ENCODE results near the gene TMEM74B. TPM values are rescaled to one million over a fixed set of nuclear protein-coding genes. Genes with fewer than 3 reads are reported as not detected.

The TMEM74B gene
- total RNA-seq, 1 donor from 2014 or later = 0.26 TPM

DNA sequence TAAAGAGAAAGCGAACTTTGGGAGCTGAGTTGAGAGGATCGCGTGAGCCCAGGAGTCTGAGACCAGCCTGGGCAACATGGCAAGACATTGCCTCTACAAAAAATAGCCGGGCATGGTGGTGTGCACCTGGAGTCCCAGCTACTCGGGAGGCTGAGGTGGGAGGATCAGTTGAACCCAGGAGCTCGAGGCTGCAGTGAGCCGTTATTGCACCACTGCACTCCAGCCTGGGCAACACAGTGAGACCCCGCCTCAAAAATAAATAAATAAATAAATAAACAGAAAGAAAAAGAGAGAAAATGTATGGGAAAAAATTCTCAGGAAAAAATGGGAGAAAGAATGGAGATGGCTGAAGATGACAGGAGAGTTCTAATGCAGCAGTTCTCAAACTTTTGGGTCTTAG is 21.0 kb upstream of the TMEM74B start:
- DNase-seq (ENCODE audit: low read depth in 2 of 2) = no peak

DNA sequence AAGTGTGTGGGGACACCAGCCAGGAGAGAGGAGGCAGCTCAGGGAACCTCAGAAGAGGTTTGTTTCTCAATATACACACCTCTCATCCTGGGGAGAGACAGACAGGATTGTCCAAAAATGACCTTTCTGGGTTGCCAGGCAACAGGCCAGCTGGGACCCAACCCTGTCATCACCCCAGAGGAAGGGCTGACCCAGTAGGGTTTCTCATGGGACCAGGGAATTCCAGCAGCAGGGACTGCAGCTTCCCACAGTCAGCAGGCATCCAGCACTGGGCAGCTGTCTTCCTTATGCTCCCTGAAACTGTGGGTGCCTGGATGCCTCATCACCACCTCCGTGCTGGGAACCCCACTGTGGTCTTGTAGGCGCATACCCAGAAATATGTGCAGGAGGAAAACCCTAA is 19.8 kb upstream of the TMEM74B start:
- DNase-seq (ENCODE audit: low read depth in 2 of 2) = no peak

DNA sequence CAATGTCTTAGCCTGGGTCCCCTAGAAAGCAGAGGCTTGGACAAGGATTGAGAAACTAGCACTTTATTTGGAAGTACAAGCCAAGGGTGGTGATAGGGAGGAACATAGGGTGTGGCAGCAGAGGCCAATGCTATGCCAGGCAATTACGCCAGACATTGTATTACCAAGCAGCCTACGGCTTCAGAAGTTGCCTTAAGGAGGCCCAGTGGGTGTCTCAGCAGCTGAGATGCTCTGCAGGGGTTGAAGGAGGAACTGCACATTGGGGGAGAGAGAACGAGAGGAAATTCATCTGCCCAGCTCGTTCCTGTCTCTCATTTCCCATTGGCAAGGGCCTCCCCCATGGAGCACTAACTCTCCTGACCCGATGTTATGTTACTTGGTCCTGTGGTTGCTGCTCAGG is 19.3 kb upstream of the TMEM74B start:
- DNase-seq (ENCODE audit: low read depth in 2 of 2) = no peak

DNA sequence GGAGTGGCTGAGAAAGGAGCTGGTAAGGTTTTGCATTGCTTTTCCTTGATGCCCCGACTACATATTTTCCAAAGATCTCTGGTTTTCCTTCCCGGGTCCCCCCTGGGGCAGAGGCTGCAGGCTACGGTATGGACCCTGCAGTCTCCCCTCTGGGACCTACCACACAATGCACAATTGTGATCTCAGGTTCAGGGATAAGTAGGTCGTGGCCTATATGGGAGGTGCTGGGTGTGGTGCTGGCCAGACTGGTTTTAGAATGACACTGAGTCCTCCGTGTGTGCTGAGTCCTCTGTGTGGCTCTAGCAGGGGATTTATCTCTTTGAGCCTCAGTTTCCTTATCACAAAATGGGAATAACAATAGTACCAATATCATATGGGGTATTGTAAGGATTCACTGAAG is 18.8 kb upstream of the TMEM74B start:
- DNase-seq (ENCODE audit: low read depth in 2 of 2) = no peak

DNA sequence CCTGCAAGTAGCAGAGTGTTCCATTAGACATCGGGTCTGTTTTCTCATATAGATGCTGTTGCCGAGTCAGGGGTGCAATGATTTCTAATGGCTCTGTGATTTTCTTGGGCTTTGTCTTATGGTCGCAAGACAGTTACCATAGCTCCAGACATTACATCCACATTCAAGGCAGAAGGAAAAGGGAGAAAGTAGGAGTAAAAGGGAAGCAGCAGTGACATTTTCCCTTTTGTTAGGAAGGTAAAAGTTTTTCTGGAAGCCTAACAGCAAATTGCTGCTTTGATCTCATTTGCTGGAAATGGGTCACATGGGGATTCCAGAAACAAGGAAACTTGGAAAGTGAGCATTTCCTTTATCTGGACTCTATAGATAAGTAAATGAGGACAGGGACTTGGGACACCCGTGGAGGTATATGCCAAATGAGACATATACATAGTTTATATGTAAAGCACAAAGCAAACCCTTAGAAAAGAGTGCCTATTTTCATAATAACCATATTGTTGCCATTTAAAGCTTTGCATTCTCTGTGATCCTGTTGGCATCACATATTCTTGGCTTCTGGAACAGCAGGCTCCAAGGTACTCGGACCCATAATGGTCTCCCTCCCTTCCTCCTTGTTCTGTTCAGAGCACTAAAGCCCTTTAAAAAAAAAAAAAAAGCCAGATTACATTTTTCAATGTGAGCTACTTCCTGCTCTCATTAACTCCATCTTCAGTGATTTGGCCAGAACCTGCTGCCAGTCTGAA is 18.2 kb upstream of the TMEM74B start, which contains the start of gene C20orf202:
Gene C20orf202 (plus strand): TSS at position 693 of the 743 bp plus-strand sequence. CDS start 132 bp downstream, outside the sequence.
- no peak for DNase-seq (ENCODE audit: low read depth in 2 of 2)

DNA sequence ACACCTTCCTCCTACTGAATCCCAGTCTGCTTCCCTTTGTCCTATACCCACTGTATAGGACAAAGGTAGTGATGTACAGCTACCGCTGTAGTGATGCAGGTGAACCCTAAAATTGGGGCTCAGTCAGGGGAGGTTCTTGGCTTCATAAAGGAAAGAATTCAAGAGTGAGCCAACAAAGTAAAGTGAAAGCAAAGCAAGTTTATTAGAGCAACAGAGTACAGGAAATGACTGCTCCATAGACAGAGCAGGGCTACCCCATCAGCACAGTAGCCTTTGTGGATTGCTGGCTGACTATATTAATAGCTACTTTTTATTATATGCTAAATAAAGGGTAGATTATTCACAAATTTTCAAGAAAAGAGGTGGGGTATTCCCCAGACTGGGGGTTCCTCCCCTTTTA is 15.2 kb upstream of the TMEM74B start:
- DNase-seq (ENCODE audit: low read depth in 2 of 2) = peak in 1 of 2 donors; percentile 23

DNA sequence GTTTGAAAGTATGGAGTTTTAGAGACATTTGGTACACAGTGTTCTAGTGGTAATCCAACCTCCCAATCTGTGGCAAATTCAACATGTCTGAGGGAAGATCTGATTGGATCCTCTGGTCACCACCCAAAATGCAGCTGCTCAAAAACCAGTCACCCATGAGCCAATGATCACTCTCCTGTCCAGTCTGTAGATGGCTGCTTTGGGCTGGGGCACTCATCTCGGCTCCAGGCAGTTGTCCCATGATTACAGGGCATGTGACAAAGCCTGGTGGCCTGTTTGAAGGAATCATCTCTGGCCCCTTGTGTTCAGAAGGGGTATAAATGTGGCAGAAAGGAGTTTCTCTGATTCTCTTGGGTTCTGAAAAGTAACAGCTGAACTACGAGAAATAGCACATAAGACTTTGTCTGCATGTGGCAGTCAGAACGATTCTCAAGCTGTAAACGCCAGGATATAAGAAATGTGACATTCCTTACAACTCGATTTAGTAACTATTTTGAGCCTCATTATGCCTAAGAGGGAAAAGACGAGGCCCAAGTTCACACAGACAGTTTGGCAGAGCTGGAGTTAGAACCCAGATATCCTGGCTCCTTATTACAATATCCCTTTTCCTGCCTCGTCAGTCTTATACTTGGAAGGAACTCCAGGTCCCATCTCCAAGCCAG is 14.6 kb upstream of the TMEM74B start:
- DNase-seq (ENCODE audit: low read depth in 2 of 2) = no peak

DNA sequence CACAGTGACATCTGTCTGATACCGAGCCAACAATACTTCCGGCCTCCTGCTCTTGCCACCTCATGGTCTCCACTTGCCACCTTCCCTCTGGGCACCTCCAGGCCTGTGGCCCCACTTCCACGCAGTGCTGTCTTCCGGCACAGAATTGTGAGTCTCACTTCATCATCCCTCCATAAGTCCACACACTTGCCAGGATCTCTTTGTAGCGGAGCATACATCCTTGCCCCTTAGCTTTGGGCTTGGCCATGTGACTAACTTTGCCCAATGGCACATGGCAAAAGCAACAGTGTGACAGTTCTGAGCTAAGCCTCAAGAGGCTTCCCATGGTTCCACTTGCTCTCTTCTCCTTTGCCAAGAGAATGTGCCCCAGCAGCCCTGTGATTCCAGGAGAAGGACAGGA is 14.0 kb upstream of the TMEM74B start:
- no peak for DNase-seq (ENCODE audit: low read depth in 2 of 2)

DNA sequence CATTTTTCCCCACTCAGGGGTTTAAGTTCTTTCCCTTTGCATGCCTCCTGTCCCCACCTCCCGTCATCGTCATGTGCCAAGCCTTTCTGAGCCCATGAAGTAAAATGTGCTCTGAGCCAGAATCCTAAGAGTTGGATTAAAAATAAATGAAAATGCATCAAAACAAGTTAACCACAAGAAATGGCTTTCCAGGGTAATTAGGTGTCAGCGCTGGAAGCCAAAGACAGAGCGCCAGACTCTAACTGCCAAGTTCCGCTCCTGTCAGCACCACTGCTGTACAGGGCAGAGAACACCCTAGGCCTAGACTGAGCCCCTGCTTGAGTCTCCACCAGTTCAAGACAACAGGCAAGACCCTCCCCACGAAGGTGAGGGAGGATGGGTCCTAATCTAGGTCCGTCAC is 13.0 kb upstream of the TMEM74B start:
- no peak for DNase-seq (ENCODE audit: low read depth in 2 of 2)

DNA sequence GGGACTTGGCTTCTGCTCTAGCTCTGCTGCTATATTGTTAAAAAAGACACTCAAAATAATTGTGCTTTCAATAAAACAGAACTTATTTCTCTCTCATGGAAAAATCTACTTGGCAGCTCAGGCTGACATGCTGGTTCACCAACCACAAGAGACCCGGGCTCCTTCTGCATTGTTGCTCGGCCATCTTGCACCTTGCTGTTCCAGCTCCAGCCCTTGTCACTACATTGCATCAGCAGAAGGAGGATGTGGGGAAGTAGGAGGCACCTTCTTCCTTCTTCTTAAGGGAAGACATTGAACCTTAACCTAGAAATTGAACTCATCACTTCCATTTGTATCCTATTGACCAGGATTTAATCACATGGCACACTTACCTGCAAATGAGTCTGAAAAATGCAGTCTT is 11.9 kb upstream of the TMEM74B start:
- no peak for DNase-seq (ENCODE audit: low read depth in 2 of 2)

DNA sequence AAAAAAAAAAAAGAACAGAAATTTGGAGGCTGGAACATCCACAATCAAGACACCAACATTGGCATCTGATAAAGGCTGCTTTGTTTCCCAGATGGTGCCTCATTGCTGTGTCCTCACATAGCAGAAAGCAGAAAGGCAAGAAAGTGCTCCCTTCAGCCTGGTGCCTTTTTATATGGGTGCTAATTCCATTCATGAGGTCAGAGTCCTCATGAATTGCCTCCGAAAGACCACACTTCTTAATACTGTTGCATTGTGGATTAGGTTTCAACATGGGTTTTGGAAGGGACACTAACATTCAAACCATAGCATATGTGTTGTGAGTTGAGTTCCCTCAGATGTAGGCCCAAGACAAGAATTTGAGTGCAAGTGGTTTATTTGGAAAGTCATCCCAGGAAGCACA is 10.4 kb upstream of the TMEM74B start:
- no peak for DNase-seq (ENCODE audit: low read depth in 2 of 2)

DNA sequence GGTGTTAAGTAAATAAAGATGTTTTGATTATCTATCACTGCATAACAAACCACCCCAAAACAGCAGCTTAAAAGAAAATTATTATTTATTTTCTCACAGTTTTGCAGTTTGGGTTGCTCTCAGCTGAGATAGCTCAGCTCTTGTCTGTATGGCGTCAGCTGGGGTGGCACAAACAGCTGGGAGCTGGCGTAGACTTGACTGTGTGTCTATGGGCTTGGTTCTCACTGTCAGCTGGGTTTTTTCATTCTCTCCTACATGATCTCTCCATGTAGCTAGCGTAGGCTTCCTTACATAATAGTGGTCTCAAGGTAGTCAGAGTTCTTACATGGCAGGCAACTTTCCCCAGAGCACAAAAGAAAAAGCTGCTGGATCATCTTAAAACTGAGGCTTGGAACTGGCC is 6.5 kb upstream of the TMEM74B start:
- no peak for DNase-seq (ENCODE audit: low read depth in 2 of 2)

DNA sequence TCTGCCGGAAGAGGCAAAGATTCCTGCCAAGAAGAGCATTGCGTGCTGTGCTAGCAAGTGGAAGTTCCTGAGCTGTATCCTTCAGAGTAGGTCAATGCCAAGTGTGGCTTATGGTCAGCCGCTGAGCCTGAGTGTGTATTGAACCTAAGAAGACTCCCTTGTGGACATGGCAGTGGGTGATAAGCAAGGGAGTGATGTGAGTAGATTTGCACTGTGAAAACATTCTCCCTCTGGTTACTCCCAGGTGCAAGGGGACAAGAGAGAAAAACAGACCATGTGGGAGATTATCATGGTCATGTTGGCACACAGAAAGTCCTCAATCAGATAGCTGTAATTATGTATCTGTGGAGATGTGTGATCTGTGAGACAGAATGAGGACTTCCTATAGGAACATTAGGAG is 6.1 kb upstream of the TMEM74B start:
- no peak for DNase-seq (ENCODE audit: low read depth in 2 of 2)

DNA sequence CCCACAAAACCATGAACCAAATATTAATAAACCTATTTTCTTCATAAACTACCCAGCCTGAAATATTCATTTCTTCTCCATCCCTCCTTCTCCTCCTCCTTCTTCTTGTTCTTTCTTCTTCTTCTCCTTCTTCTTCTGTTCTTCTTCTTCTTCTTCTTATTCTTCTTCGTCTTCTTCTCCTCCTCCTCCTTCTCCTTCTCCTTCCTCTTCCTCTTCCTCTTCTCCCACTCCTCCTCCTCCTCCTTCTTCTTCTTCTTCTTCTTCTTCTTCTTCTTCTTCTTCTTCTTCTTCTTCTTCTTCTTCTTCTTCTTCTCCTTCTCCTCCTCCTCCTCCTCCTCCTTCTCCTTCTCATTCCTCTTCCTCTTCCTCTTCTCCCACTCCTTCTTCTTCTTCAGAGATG is 5.0 kb upstream of the TMEM74B start:
- DNase-seq (ENCODE audit: low read depth in 2 of 2) = no peak

DNA sequence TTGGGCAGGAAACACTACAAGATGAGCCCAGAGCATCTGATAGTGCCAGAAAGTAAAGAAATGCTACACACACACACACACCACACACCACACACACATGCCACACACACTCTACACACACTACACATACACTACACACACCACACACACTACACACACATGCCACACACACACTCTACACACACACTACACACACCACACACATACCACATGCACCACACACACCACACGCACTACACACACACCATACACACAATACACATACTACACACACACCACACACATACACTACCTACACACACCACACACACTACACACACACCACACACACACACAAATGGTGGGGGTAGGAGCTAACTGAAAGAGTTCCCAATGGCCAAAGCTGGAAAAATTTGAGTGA is 3.6 kb upstream of the TMEM74B start:
- DNase-seq (ENCODE audit: low read depth in 2 of 2) = no peak

DNA sequence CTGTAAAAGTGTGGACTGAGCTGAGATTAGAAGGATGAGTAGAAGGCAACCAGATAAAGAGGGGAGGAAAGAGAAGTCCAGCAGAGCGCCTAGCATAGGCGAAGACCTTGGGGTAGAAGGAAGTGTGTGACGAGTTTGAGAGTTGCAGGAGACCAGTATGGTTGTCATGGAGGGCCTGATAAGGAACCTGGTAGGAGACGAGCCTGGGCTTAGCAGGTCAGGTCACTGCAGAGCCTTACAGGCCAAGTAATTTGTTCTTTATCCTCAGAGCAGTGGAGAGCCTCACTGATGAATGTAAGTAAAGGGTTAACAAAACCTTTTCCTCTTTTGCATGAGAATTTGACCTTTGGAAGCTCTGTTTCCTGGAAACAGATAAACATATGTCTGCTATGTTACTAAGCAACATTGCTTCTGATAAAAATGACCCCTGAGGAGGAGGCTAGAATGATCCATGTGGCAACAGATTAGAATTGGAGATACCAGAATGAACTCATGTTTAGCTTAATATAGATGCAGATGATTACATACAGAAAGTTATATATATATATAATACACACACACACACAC is 2.9 kb upstream of the TMEM74B start:
- peak; percentile 16 to 47 for DNase-seq (ENCODE audit: low read depth in 2 of 2)

DNA sequence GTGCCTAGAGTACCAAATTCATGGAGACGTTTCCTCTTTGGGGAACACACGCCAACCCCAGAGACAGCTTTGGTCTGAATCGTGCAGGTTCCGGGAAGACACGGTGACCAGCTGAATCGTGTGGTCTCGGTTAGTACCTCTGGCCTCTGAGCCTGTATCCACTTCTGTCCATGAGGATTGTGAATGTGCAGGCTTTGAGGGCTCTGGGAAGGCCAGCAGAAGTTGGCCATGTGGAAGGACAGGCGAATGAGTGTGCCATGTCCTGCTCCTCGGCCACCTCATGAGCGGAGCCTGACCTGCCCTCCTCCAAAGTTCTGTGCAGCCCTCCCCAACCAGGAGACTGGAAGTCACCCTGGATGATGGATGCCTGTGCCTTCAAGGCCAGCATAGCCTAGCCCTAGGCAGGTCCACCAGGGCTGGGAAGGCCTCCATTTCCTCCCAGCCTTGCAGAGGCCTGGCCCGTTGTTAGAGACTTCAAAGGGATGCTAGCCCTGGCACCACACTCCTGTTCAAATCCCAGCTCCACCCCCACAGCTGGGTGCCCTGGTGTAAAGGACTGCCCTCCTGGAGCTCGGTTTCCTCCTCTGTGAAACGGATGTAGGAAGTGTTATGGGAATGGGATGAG is 1.7 kb upstream of the TMEM74B start:
- no peak for DNase-seq (ENCODE audit: low read depth in 2 of 2)

DNA sequence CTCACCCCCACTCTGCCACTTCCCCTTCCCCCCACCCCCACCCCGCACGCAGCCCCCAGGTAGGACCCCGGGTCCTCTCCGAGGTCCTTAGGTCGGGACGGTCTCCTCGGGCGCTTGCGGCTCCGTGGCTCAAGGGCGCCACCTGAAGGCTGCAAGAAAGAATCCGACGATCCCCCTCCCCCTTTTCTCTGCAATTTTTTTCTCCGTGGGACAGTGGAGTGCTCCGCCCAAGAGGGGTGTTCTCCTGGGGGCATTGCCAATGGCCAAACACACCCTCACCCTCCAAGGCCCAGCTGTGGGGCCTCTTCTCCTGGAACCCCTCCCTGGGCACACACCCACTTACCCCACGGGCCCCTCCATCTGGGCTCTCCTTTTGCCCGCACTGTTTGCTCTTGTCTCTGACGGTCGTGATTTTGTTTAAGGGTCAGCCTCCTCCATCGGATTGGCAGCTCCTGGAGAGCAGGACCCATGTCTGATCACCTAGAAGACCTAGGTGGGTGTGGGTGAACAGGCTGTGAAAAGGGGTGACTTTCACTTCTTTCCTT is 1.1 kb upstream of the TMEM74B start:
- DNase-seq (ENCODE audit: low read depth in 2 of 2) = peak; percentile 18 to 63

DNA sequence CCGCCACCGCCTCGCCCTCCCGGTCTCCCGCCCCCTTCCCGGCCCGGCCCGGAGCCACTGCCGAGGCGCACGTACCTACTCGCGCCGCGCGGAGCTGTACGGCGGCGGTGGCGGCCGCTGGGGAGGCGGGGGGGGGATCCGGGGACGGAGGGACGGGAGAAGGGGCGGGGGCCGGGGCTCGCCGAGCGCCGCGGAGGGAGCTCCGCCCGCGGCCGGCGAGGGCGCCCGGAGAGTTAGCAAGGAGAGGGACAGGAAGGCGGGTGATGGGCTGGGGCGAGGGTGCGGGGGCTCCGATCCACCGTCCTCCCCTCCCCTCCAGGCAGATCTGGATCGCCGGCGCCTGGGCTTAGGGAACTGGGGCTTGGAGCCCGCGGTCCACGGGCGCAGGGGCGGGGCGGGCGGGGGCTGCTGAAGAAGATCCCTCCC is 548 bp upstream of the TMEM74B start:
- DNase-seq (ENCODE audit: low read depth in 2 of 2) = no peak

DNA sequence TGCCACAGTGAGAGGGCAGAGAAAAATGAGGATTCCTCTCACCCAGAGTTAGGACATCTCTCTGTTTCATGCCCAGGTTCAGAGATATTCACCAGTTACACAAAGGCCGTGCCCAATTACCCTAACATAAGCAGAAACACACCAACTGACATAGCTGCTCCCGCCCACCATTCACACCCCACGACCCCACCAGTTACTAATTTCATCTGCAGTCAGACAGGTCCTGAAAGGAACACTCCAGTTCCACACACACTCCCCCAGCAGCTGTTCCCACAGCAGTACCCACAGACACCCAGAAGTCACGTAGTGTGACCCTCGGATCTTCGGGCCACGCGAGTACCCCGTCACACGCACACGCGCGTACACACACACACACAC is 532 bp downstream of the TMEM74B start:
- DNase-seq (ENCODE audit: low read depth in 2 of 2) = no peak

DNA sequence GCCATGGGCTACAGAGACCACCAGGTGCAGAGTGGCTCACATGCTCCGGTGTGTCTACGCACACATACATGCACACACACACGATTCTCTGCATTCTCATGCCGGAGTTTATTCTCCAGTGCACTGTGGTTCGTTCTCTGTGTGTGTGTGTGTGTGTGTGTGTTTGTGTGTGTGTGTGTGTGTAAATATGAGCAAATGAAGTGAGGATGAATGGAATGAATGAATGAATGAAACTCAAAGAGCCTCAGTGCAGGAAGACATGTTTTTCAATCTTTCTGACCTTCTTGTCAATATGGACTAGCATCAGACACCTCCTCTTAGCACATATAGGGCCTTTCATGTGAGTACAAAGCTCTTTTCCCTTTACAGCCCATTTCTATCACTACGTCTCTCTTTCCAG is 1.6 kb downstream of the TMEM74B start:
- no peak for DNase-seq (ENCODE audit: low read depth in 2 of 2)

DNA sequence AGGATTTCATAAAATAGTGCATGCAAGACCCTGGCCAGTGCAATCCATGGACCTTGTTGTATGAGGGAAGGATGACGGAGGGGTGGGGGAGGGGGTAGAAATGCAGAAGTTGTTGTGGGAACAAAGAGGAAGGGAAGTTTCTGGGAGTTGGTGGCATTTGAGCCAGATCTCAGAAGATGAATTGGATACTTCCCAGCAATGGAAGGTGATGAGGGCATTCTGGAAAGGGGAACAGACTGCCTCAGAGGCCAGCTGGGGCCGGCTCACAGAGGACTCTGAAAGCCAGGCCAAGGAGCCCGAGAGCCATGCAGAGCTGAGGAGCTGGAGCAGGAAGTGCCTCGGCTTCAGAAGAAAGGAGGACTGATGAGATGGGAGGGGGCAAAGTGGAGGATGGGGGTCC is 2.7 kb downstream of the TMEM74B start:
- DNase-seq (ENCODE audit: low read depth in 2 of 2) = no peak

All from dermis microvascular lymphatic vessel endothelial cell (primary cell).